AG09309 (cell line): ENCODE data around the gene FLT3.
A peak's percentile ranks its signal among the peaks of the same experiment; 100 is the strongest.

Experiments
- DNase-seq: peaks from one replicate; pipeline ENCODE4 v3.0.0-alpha.2; 2010; ENCODE audit warnings: low read depth
- H3K4me3 ChIP-seq: 2 replicates; pipeline ENCODE4 v1.5.1; 2011; ENCODE audit warnings: mild to moderate bottlenecking, low read depth, low read length, moderate library complexity; ENCODE audit not compliant: control insufficient read depth
- TF ChIP-seq, protein P1 (sequence below): IDR thresholded peaks from 2 replicates; pipeline ENCODE4 v1.5.1; 2011; ENCODE audit warnings: mild to moderate bottlenecking, low read depth, low read length, inconsistent platforms; ENCODE audit not compliant: insufficient read depth, control insufficient read depth; ENCODE audit errors: missing control alignments

FLT3 gene

GRCh38 chr13:27955014-27955591, 145.3 kb downstream of the FLT3 start:
- DNase-seq: no peak
- H3K4me3 ChIP-seq: no peak overlapping the region
- TF ChIP-seq, protein P1, sequence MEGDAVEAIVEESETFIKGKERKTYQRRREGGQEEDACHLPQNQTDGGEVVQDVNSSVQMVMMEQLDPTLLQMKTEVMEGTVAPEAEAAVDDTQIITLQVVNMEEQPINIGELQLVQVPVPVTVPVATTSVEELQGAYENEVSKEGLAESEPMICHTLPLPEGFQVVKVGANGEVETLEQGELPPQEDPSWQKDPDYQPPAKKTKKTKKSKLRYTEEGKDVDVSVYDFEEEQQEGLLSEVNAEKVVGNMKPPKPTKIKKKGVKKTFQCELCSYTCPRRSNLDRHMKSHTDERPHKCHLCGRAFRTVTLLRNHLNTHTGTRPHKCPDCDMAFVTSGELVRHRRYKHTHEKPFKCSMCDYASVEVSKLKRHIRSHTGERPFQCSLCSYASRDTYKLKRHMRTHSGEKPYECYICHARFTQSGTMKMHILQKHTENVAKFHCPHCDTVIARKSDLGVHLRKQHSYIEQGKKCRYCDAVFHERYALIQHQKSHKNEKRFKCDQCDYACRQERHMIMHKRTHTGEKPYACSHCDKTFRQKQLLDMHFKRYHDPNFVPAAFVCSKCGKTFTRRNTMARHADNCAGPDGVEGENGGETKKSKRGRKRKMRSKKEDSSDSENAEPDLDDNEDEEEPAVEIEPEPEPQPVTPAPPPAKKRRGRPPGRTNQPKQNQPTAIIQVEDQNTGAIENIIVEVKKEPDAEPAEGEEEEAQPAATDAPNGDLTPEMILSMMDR: no peak

- TF ChIP-seq, protein P1: no peak
- DNase-seq: no peak
- peak overlapping the region; percentile 43 for H3K4me3 ChIP-seq
These were observed 145.9 kb downstream of the FLT3 start for GRCh38 chr13:27954406-27954851.

DNA sequence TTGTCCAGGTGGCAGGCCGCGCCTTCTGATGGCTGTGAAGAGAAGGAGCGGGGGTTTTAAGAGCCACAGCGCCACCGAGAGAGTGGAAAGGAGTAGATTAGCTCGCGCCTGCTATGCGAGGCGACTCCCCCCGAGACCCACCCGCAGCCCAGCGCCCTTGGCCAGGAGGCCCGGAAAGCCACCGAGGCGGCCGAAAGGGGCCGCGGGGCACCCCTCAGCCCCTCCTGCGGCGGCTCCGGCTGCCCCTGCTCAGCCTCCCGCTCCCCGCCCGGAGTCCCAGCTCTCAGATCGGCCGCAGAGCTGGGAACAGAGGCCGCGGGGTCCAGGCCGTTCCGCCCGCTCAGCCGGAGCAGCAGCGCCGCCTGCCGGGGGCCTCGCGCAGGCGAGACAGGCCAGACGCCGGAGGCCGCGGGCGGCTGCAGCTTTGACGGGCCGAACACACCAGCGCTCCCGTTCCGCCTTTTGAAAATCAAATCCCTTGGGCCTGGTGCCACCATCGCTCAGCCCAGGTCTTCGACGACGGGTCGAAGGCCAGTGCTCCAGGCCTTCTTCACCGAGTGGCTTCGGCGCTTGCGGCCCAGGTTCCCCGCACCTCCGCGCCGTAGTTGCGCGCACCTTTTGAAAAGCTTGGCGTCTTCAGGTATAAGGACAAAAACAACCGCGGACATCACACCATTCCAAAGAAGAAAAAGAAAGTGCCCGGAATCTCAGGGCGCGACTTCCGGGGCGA, 146.5 kb downstream of the FLT3 start:
- peak; percentile 7 for DNase-seq
- TF ChIP-seq, protein P1: peak; percentile 54
- peak overlapping the region; percentile 43 for H3K4me3 ChIP-seq
